ENCODE results near the gene SNAP25. TPM values are rescaled to one million over a fixed set of nuclear protein-coding genes. Genes with fewer than 3 reads are reported as not detected.

SNAP25 gene
- total RNA-seq, 1 experiment from 2014 or later: 0.62 TPM

- DNase-seq: no peak
- Histone ChIP-seq H3K36me3 (replicated peaks; ENCODE audit: control insufficient read depth, insufficient read depth, low read length) (no peaks in the 10 kb centered on the region), H3K27me3 (ENCODE audit: control insufficient read depth, insufficient read depth, low read length) (no peaks in the 10 kb centered on the region), H3K4me3 (ENCODE audit: insufficient read depth, low read depth, low read length) (no peak overlapping the region)
Observed at GRCh38 chr20:10338426-10339180, 120.0 kb downstream of the SNAP25 start.

GRCh38 chr20:10339609-10340008 lies 121.0 kb downstream of the SNAP25 start:
- no peaks in the 10 kb centered on the region for H3K27me3 ChIP-seq (ENCODE audit: control insufficient read depth, insufficient read depth, low read length)
- no peak overlapping the region for H3K4me3 ChIP-seq (ENCODE audit: insufficient read depth, low read depth, low read length)
- H3K36me3 ChIP-seq (replicated peaks; ENCODE audit: control insufficient read depth, insufficient read depth, low read length): no peaks in the 10 kb centered on the region
- no peak for DNase-seq

GRCh38 chr20:10342152-10342551 lies 123.5 kb downstream of the SNAP25 start:
- Histone ChIP-seq H3K27me3 (ENCODE audit: control insufficient read depth, insufficient read depth, low read length) (no peaks in the 10 kb centered on the region), H3K4me3 (ENCODE audit: insufficient read depth, low read depth, low read length) (no peak overlapping the region), H3K36me3 (replicated peaks; ENCODE audit: control insufficient read depth, insufficient read depth, low read length) (no peaks in the 10 kb centered on the region)
- DNase-seq: no peak

GRCh38 chr20:10344953-10345352 lies 126.3 kb downstream of the SNAP25 start:
- H3K27me3 ChIP-seq (ENCODE audit: control insufficient read depth, insufficient read depth, low read length): no peaks in the 10 kb centered on the region
- H3K4me3 ChIP-seq (ENCODE audit: insufficient read depth, low read depth, low read length): no peak overlapping the region
- DNase-seq: no peak
- no peaks in the 10 kb centered on the region for H3K36me3 ChIP-seq (replicated peaks; ENCODE audit: control insufficient read depth, insufficient read depth, low read length)

GRCh38 chr20:10347086-10347880 lies 128.7 kb downstream of the SNAP25 start:
- no peaks in the 10 kb centered on the region for H3K36me3 ChIP-seq (replicated peaks; ENCODE audit: control insufficient read depth, insufficient read depth, low read length)
- H3K4me3 ChIP-seq (ENCODE audit: insufficient read depth, low read depth, low read length): no peak overlapping the region
- DNase-seq: no peak
- no peaks in the 10 kb centered on the region for H3K27me3 ChIP-seq (ENCODE audit: control insufficient read depth, insufficient read depth, low read length)

- no peaks in the 10 kb centered on the region for H3K27me3 ChIP-seq (ENCODE audit: control insufficient read depth, insufficient read depth, low read length)
- no peaks in the 10 kb centered on the region for H3K36me3 ChIP-seq (replicated peaks; ENCODE audit: control insufficient read depth, insufficient read depth, low read length)
- no peak overlapping the region for H3K4me3 ChIP-seq (ENCODE audit: insufficient read depth, low read depth, low read length)
- DNase-seq: no peak
Observed at GRCh38 chr20:10349118-10349517, 130.5 kb downstream of the SNAP25 start.

GRCh38 chr20:10350188-10350842 lies 131.7 kb downstream of the SNAP25 start:
- no peak overlapping the region for H3K4me3 ChIP-seq (ENCODE audit: insufficient read depth, low read depth, low read length)
- no peak for DNase-seq

GRCh38 chr20:10352934-10353824 lies 134.5 kb downstream of the SNAP25 start:
- no peak overlapping the region for H3K4me3 ChIP-seq (ENCODE audit: insufficient read depth, low read depth, low read length)
- H3K36me3 ChIP-seq (replicated peaks; ENCODE audit: control insufficient read depth, insufficient read depth, low read length): no peaks in the 10 kb centered on the region
- H3K27me3 ChIP-seq (ENCODE audit: control insufficient read depth, insufficient read depth, low read length): no peaks in the 10 kb centered on the region
- no peak for DNase-seq

More at GRCh38 chr20:10350188-10350842, 131.7 kb downstream of the SNAP25 start:
- H3K36me3 ChIP-seq (replicated peaks; ENCODE audit: control insufficient read depth, insufficient read depth, low read length): no peaks in the 10 kb centered on the region
- H3K27me3 ChIP-seq (ENCODE audit: control insufficient read depth, insufficient read depth, low read length): no peaks in the 10 kb centered on the region

GRCh38 chr20:10356628-10357027 lies 138.0 kb downstream of the SNAP25 start:
- DNase-seq: no peak
- Histone ChIP-seq H3K27me3 (ENCODE audit: control insufficient read depth, insufficient read depth, low read length) (no peaks in the 10 kb centered on the region), H3K4me3 (ENCODE audit: insufficient read depth, low read depth, low read length) (no peak overlapping the region), H3K36me3 (replicated peaks; ENCODE audit: control insufficient read depth, insufficient read depth, low read length) (no peaks in the 10 kb centered on the region)

Other genes starting within 250 kb of the SNAP25 start
- 4.9 and 5.2 TPM in 2 replicates for gene ANKEF1, start 183.8 kb upstream of the SNAP25 start, total RNA-seq (2014; rRNA removed; shearing (Covaris generic))
- 14.6 and 16.7 TPM in 2 replicates for gene MKKS, start 215.4 kb downstream of the SNAP25 start, total RNA-seq (2014; rRNA removed; shearing (Covaris generic))
- 3.9 TPM in 2 replicates for gene SLX4IP, start 216.5 kb downstream of the SNAP25 start, total RNA-seq (2014; rRNA removed; shearing (Covaris generic))